GM19324 (cell line): ENCODE measurements around the gene RNGTT.
"Not testable (repeated sequence)": the region's sequence is repeated elsewhere in the genome, so short reads cannot be mapped to it uniquely, and the experiment has no call there.

Source experiments
- ATAC-seq: cut with Tn5 transposase; IDR thresholded peaks from one replicate; pipeline ENCODE4 v1.9.1; 2021; ENCODE audit warnings: mild to moderate bottlenecking, moderate library complexity; ENCODE audit not compliant: unreplicated experiment, low FRiP score

RNGTT gene

GRCh38 chr6:88972504-88973423 is 9.3 kb upstream of the RNGTT start:
- no peak for ATAC-seq

GRCh38 chr6:88970301-88970700 is 6.9 kb upstream of the RNGTT start:
- ATAC-seq = no peak

- ATAC-seq = not testable (repeated sequence)
These were observed 5.8 kb upstream of the RNGTT start for GRCh38 chr6:88969255-88969654.

- ATAC-seq = no peak
These were observed 4.5 kb upstream of the RNGTT start for GRCh38 chr6:88967891-88968290.

- ATAC-seq = no peak
These were observed 2.3 kb upstream of the RNGTT start for GRCh38 chr6:88965691-88966090.

GRCh38 chr6:88964509-88964908 is 1.1 kb upstream of the RNGTT start:
- ATAC-seq = no peak

- no peak for ATAC-seq
These were observed 4.6 kb downstream of the RNGTT start for GRCh38 chr6:88958842-88959241.

- no peak for ATAC-seq
These were observed 9.7 kb downstream of the RNGTT start for GRCh38 chr6:88953550-88954386.

GRCh38 chr6:88952065-88952704 is 11.2 kb downstream of the RNGTT start:
- ATAC-seq = no peak

GRCh38 chr6:88945415-88946008 is 17.9 kb downstream of the RNGTT start:
- ATAC-seq = no peak

GRCh38 chr6:88933521-88933920 is 29.9 kb downstream of the RNGTT start:
- ATAC-seq = no peak

GRCh38 chr6:88932019-88932418 is 31.4 kb downstream of the RNGTT start:
- ATAC-seq = not testable (repeated sequence)

GRCh38 chr6:88922775-88923548 is 40.5 kb downstream of the RNGTT start:
- no peak for ATAC-seq

- ATAC-seq = no peak
These were observed 41.7 kb downstream of the RNGTT start for GRCh38 chr6:88921734-88922133.

GRCh38 chr6:88920774-88921733 is 42.4 kb downstream of the RNGTT start:
- no peak for ATAC-seq

- no peak for ATAC-seq
These were observed 43.3 kb downstream of the RNGTT start for GRCh38 chr6:88920088-88920487.

- no peak for ATAC-seq
These were observed 44.4 kb downstream of the RNGTT start for GRCh38 chr6:88919032-88919431.

- ATAC-seq = no peak
These were observed 46.7 kb downstream of the RNGTT start for GRCh38 chr6:88916615-88917208.
